ENCODE results near the gene RGR. TPM values are rescaled to one million over a fixed set of nuclear protein-coding genes. Genes with fewer than 3 reads are reported as not detected.

Gene RGR
- polyA plus RNA-seq, 3 donors, result not detected

GRCh38 chr10:84308481-84309304 is 63.8 kb downstream of the RGR start:
- H3K36me3 Mint-ChIP-seq, result no peaks in the 10 kb centered on the region
- Histone ChIP-seq H3K27ac (ENCODE audit: low read depth in 1 of 2, low read length in 2 of 2) (no peak overlapping the region), H2AFZ (ENCODE audit: insufficient read depth, low read depth, low read length, poor library complexity, severe bottlenecking) (no peak overlapping the region), H3K9me3 (replicated peaks in 1 of 2; ENCODE audit: control insufficient read depth in 1 of 2, insufficient read depth in 1 of 2, low read length in 2 of 2) (peaks cover 0 to 4% of the 10 kb centered on the region in 2 donors), H3K27me3 (ENCODE audit: control insufficient read depth in 2 of 2, insufficient read depth in 2 of 2, low read length in 2 of 2) (no peaks in the 10 kb centered on the region), H3K4me2 (replicated peaks; ENCODE audit: extremely low read depth, low read length, poor library complexity, severe bottlenecking) (no peak overlapping the region), H3K79me2 (ENCODE audit: insufficient read depth, low read length) (no peaks in the 10 kb centered on the region), H4K20me1 (ENCODE audit: insufficient read depth, low read length) (no peaks in the 10 kb centered on the region), H3K36me3 (replicated peaks in 1 of 2; ENCODE audit: control insufficient read depth in 1 of 2, insufficient read depth in 2 of 2, low read length in 2 of 2) (no peaks in the 10 kb centered on the region), H3K4me3 (replicated peaks in 1 of 3; ENCODE audit: low read depth in 2 of 3, low read length in 3 of 3) (no peak overlapping the region), H3K4me1 (ENCODE audit: control insufficient read depth in 1 of 2, insufficient read depth in 2 of 2, low read length in 2 of 2) (peaks cover 21 to 22% of the 10 kb centered on the region in 2 donors), H3K9ac (ENCODE audit: insufficient read depth, low read length, poor library complexity, severe bottlenecking) (no peak overlapping the region)
- 0% methylated on average over 4 of the region's 6 CpGs for WGBS (ENCODE audit: insufficient coverage)
- H3K27ac Mint-ChIP-seq, result peak overlapping the region in 3 of 7 donors; percentile 2 to 86 (median 66)
- intact Hi-C loops (cut with micrococcal nuclease), result no loop called here
- peak; percentile 21 to 51 (median 22) for DNase-seq
- H3K27me3 Mint-ChIP-seq (ENCODE audit: low read depth in 3 of 3), result peaks cover 2 to 8% (median 3%) of the 10 kb centered on the region in 3 donors
- TF ChIP-seq CTCF (IDR thresholded peaks at IDR 0.05), result no peak
- peaks cover 20% of the 10 kb centered on the region for H3K4me1 Mint-ChIP-seq
- peaks cover 0 to 5% (median 4%) of the 10 kb centered on the region in 7 donors for H3K9me3 Mint-ChIP-seq
- peak overlapping the region in 1 of 2 donors; percentile 78 for H3K4me3 Mint-ChIP-seq

Other genes with a start within 250 kb of the RGR start
- 100 to 1,000 TPM in 2 of 3 donors, 10 to 100 TPM in 1; 91.4 to 363 (median 312) TPM for gene GHITM, start 105.5 kb upstream of the RGR start, polyA plus RNA-seq
- gene GPR15LG, start 71.3 kb upstream of the RGR start, polyA plus RNA-seq, result not detected
- gene CDHR1, start 50.5 kb upstream of the RGR start, polyA plus RNA-seq, result not detected
- not detected for gene LRIT2, start 19.5 kb upstream of the RGR start, polyA plus RNA-seq
- gene LRIT1, start 3.5 kb upstream of the RGR start, polyA plus RNA-seq, result not detected
- 10 to 100 TPM in 2 of 3 donors, 1 to 10 TPM in 1; 7.4 to 23.3 (median 14.3) TPM for gene CCSER2, start 83.5 kb downstream of the RGR start, polyA plus RNA-seq

Data from CD14-positive monocyte (primary cell).